CD14-positive monocyte (primary cell): ENCODE data around the gene INPP4B. TPM values are rescaled to one million over a fixed set of nuclear protein-coding genes. Genes with fewer than 3 reads are reported as not detected.

Experiments
- DNase-seq, 3 donors: peaks; one replicate each; pipeline ENCODE4 v3.0.0-alpha.2; 2011 to 2022
- H2AFZ ChIP-seq: 2 replicates; pipeline ENCODE4 v1.6.0; 2012; ENCODE audit warnings: mild to moderate bottlenecking, low read depth, low read length, inconsistent platforms; ENCODE audit not compliant: insufficient read depth, poor library complexity, severe bottlenecking
- H3K27ac ChIP-seq, 2 donors: 1 replicate in 1 of 2; 2 replicates in 1 of 2; pipeline ENCODE4 v1.5.1; 2012 to 2013; ENCODE audit warnings: low read length in 2 of 2, control low read depth in 1 of 2, inconsistent platforms in 1 of 2, low read depth in 1 of 2, mild to moderate bottlenecking in 1 of 2
- H3K27me3 ChIP-seq, 2 donors: one replicate each; pipeline versions ENCODE4 v1.6.0 to v1.6.1; 2011 to 2013; ENCODE audit warnings: low read length in 2 of 2; ENCODE audit not compliant: control insufficient read depth in 2 of 2, insufficient read depth in 2 of 2
- H3K36me3 ChIP-seq, 2 donors: replicated peaks in 1 of 2; 1 replicate in 1 of 2; 2 replicates in 1 of 2; pipeline versions ENCODE4 v1.5.1 to v1.6.1; 2012 to 2013; ENCODE audit warnings: low read length in 2 of 2, control low read depth in 1 of 2, inconsistent platforms in 1 of 2, mild to moderate bottlenecking in 1 of 2; ENCODE audit not compliant: insufficient read depth in 2 of 2, control insufficient read depth in 1 of 2
- H3K4me1 ChIP-seq, 2 donors: 1 replicate in 1 of 2; 2 replicates in 1 of 2; pipeline versions ENCODE4 v1.5.1 to v1.6.1; 2012 to 2013; ENCODE audit warnings: low read length in 2 of 2, control low read depth in 1 of 2, inconsistent platforms in 1 of 2, mild to moderate bottlenecking in 1 of 2, moderate library complexity in 1 of 2; ENCODE audit not compliant: insufficient read depth in 2 of 2, control insufficient read depth in 1 of 2
- H3K4me2 ChIP-seq: replicated peaks from 2 replicates; pipeline ENCODE3; 2012; ENCODE audit warnings: low read length, moderate library complexity, mild to moderate bottlenecking; ENCODE audit not compliant: poor library complexity, severe bottlenecking; ENCODE audit errors: extremely low read depth
- H3K4me3 ChIP-seq, 3 experiments: fragments of 200-600 bp in 1 of 3; sonication (generic) in 1 of 3; replicated peaks in 1 of 3; 1 replicate in 2 of 3; 2 replicates in 1 of 3; pipeline ENCODE4 v1.5.1; 2011 to 2013; ENCODE audit warnings: low read length in 3 of 3, mild to moderate bottlenecking in 3 of 3, control low read depth in 2 of 3, low read depth in 2 of 3, inconsistent platforms in 1 of 3, moderate library complexity in 1 of 3
- H3K79me2 ChIP-seq: 2 replicates; pipeline ENCODE4 v1.6.0; 2012; ENCODE audit warnings: mild to moderate bottlenecking, control low read depth, inconsistent platforms, low read length, moderate library complexity; ENCODE audit not compliant: insufficient read depth
- H3K9ac ChIP-seq: 2 replicates; pipeline ENCODE4 v1.6.0; 2017; ENCODE audit warnings: low read length, mild to moderate bottlenecking; ENCODE audit not compliant: insufficient read depth, poor library complexity, severe bottlenecking
- H3K9me3 ChIP-seq, 2 donors: replicated peaks in 1 of 2; 1 replicate in 1 of 2; 2 replicates in 1 of 2; pipeline versions ENCODE4 v1.5.1 to v1.6.1; 2012 to 2013; ENCODE audit warnings: low read length in 2 of 2, control low read depth in 1 of 2; ENCODE audit not compliant: control insufficient read depth in 1 of 2, insufficient read depth in 1 of 2
- H4K20me1 ChIP-seq: 2 replicates; pipeline ENCODE4 v1.6.0; 2012; ENCODE audit warnings: mild to moderate bottlenecking, low read length, control low read depth, moderate library complexity; ENCODE audit not compliant: insufficient read depth
- H3K27ac Mint-ChIP-seq, 7 donors: one replicate each; pipeline ENCODE4 v1.8.0; 2020; ENCODE audit warnings: mild to moderate bottlenecking in 7 of 7, mixed read lengths in 7 of 7, moderate library complexity in 6 of 7, inconsistent platforms in 2 of 7
- H3K27me3 Mint-ChIP-seq, 3 donors: one replicate each; pipeline ENCODE4 v1.8.0; 2021 to 2022; ENCODE audit warnings: low read depth in 3 of 3, mild to moderate bottlenecking in 3 of 3, mixed read lengths in 3 of 3, moderate library complexity in 3 of 3, inconsistent platforms in 1 of 3
- H3K36me3 Mint-ChIP-seq, 2 donors: one replicate each; pipeline ENCODE4 v1.8.0; 2020; ENCODE audit warnings: mixed read lengths in 2 of 2, inconsistent platforms in 1 of 2, mild to moderate bottlenecking in 1 of 2
- H3K4me1 Mint-ChIP-seq: one replicate; pipeline ENCODE4 v1.8.0; 2020; ENCODE audit warnings: mild to moderate bottlenecking, mixed read lengths
- H3K4me3 Mint-ChIP-seq, 2 donors: one replicate each; pipeline ENCODE4 v1.8.0; 2020; ENCODE audit warnings: mild to moderate bottlenecking in 2 of 2, mixed read lengths in 2 of 2, moderate library complexity in 1 of 2
- H3K9me3 Mint-ChIP-seq, 7 donors: one replicate each; pipeline ENCODE4 v1.8.0; 2020 to 2022; ENCODE audit warnings: mixed read lengths in 7 of 7, mild to moderate bottlenecking in 6 of 7, moderate library complexity in 6 of 7, inconsistent platforms in 2 of 7
- WGBS: methylation state at CpG from one replicate; pipeline ENCODE4 v1.1.5; 2013; ENCODE audit warnings: missing lambda C conversion rate; ENCODE audit not compliant: insufficient coverage; 5-methylcytosine and 5-hydroxymethylcytosine counted together
- intact Hi-C, 2 donors: fragments of 100-400 bp; cut with micrococcal nuclease; formaldehyde crosslinking; loops; one replicate each; pipeline versions ENCODE4 v1.15.0 to v1.15.1; 2023
- polyA plus RNA-seq, 3 donors: library from polyadenylated mRNA; depleted of rRNA in 1 of 3; unstranded in 2 of 3; stranded (reverse) in 1 of 3; fragments of 300-500 nt in 2 of 3; fragments of >200 nt in 1 of 3; fragmentation: Illumina TruSeq in 2 of 3; gene quantifications; 1 replicate in 2 of 3; 2 replicates in 1 of 3; pipeline ENCODE4 v1.2.3, GENCODE V29; 2012 to 2021
- TF ChIP-seq, protein P1 (sequence below): fragments of 200-600 bp; IDR thresholded peaks from one replicate; pipeline ENCODE4 v1.8.0; 2022; ENCODE audit warnings: antibody characterized with exemption, mild to moderate bottlenecking

INPP4B gene
- polyA plus RNA-seq, 3 donors, result 0.13 to 0.38 (median 0.22) TPM

DNA sequence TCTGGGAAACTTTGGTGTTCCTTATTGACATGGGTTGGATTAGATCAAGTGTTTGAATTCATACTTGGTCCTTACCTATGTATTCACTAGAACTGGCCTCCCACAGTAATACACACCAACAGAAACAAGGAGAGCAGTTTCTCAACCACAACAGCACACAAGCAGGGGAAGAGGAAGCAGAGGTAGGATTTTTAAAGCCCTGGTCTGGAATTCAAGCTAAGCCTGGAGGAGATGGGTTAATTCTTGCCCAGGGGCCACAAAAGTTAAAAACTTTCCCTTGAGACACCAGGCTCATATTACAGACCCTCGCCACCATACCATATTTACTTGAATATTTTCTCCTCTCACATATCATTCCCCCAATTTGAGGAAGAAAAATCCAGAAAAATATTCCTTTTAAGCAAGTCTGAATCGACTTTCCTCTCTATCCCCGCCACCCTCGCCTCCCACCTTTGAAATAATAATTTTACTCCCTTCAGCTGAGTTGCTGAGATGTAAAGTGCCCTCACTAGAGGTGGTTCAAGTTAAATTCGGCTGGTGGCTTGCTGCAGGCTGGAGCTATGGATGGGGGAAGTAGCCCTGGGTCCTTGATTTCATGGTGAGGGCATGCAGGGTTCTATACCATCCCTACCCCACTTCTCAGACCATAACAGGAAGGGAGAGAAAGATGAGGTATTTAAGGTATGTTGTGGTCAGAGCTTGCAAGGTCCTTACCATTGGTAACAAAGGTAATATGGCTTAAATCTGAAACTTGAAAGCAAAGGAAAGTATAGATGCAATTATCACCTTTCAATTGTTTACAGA lies 440.2 kb downstream of the INPP4B start:
- Mint-ChIP-seq H3K36me3 (no peaks in the 10 kb centered on the region), H3K4me1 (peaks cover 18% of the 10 kb centered on the region), H3K27ac (peak overlapping the region in 1 of 7 donors; percentile 50), H3K9me3 (peaks cover 0 to 2% (median 0%) of the 10 kb centered on the region in 7 donors), H3K4me3 (peak overlapping the region in 1 of 2 donors; percentile 95), H3K27me3 (peaks cover 0 to 2% (median 0%) of the 10 kb centered on the region in 3 donors)
- Histone ChIP-seq H3K4me1 (peaks cover 14 to 17% of the 10 kb centered on the region in 2 donors), H3K4me2 (peak overlapping the region; percentile 76), H3K36me3 (no peaks in the 10 kb centered on the region), H3K9me3 (no peaks in the 10 kb centered on the region), H3K79me2 (no peaks in the 10 kb centered on the region), H2AFZ (peak overlapping the region; percentile 72), H3K27ac (no peak overlapping the region), H3K27me3 (no peaks in the 10 kb centered on the region), H3K9ac (no peak overlapping the region), H4K20me1 (no peaks in the 10 kb centered on the region), H3K4me3 (peak overlapping the region in 2 of 3 experiments; percentile 38 to 72)
- DNase-seq, result no peak
- WGBS, result 42% methylated on average over 1 of the region's 5 CpGs
- TF ChIP-seq, protein P1, sequence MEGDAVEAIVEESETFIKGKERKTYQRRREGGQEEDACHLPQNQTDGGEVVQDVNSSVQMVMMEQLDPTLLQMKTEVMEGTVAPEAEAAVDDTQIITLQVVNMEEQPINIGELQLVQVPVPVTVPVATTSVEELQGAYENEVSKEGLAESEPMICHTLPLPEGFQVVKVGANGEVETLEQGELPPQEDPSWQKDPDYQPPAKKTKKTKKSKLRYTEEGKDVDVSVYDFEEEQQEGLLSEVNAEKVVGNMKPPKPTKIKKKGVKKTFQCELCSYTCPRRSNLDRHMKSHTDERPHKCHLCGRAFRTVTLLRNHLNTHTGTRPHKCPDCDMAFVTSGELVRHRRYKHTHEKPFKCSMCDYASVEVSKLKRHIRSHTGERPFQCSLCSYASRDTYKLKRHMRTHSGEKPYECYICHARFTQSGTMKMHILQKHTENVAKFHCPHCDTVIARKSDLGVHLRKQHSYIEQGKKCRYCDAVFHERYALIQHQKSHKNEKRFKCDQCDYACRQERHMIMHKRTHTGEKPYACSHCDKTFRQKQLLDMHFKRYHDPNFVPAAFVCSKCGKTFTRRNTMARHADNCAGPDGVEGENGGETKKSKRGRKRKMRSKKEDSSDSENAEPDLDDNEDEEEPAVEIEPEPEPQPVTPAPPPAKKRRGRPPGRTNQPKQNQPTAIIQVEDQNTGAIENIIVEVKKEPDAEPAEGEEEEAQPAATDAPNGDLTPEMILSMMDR, result no peak
- intact Hi-C loops, result no loop called here

DNA sequence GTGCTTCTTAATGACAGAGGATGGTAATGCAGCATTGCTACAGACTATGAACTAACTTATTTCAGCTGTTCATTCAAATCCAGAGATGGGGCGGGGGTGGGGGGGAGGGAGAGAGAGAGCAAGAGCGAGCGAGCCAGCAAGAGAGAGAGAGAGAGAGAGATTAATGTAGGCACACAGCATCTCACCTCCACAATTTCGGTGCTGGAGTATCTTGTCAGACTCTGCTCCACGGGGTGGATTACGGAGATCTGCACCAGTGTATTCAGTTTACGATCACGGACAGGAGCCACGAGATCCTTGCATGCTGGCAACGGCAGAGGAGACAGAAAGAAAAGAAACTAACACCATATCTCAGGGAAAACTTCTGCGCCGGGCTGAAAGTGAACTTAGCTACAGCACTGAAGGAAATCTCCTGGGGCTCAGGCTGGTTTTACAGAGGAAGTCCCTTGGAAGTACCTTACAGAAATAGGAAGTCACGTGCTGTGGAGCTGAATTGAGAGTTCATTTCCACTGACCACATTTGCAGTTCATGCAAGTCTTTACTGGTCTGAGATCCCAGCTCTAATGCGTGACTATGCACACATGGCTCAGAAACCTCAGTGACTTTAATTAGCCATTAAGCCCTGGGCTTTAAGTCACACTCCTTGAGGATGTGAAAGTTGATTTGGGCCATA lies 440.9 kb downstream of the INPP4B start:
- intact Hi-C loops, result no loop called here
- Histone ChIP-seq H3K4me1 (peaks cover 14 to 17% of the 10 kb centered on the region in 2 donors), H3K27me3 (no peaks in the 10 kb centered on the region), H3K27ac (no peak overlapping the region), H3K9ac (peak overlapping the region; percentile 34), H3K9me3 (no peaks in the 10 kb centered on the region), H3K79me2 (no peaks in the 10 kb centered on the region), H3K36me3 (no peaks in the 10 kb centered on the region), H2AFZ (peak overlapping the region; percentile 72), H3K4me3 (peak overlapping the region; percentile 38 to 72 (median 70)), H3K4me2 (peak overlapping the region; percentile 76), H4K20me1 (no peaks in the 10 kb centered on the region)
- 0% methylated on average over 1 of the region's 14 CpGs for WGBS
- Mint-ChIP-seq H3K27me3 (peaks cover 0 to 2% (median 0%) of the 10 kb centered on the region in 3 donors), H3K4me3 (peak overlapping the region; percentile 81 to 95), H3K36me3 (no peaks in the 10 kb centered on the region), H3K27ac (peak overlapping the region in 4 of 7 donors; percentile 44 to 70 (median 52)), H3K9me3 (peaks cover 0 to 2% (median 0%) of the 10 kb centered on the region in 7 donors), H3K4me1 (peaks cover 18% of the 10 kb centered on the region)
- TF ChIP-seq, protein P1, result no peak
- peak; percentile 32 to 72 (median 42) for DNase-seq
